HEK293T (cell line): ENCODE measurements around the gene TTC33.

Source experiments
- FOXA1 ChIP-seq: fragments of 450-650 bp; IDR thresholded peaks from 2 replicates; pipeline ENCODE4 v1.6.1; 2016; ENCODE audit warnings: mild to moderate bottlenecking
- FOXK2 ChIP-seq: fragments of 450-650 bp; IDR thresholded peaks from 2 replicates; pipeline ENCODE4 v1.6.1; 2016; ENCODE audit warnings: mild to moderate bottlenecking
- PKNOX1 ChIP-seq: fragments of 450-650 bp; IDR thresholded peaks from 2 replicates; pipeline ENCODE4 v1.6.1; 2016
- SUZ12 ChIP-seq: fragments of 450-650 bp; IDR thresholded peaks from 2 replicates; pipeline ENCODE4 v1.6.1; 2016; ENCODE audit warnings: mild to moderate bottlenecking
- TARDBP ChIP-seq: fragments of 450-650 bp; IDR thresholded peaks from 2 replicates; pipeline ENCODE4 v1.6.1; 2016

- no peak for TF ChIP-seq FOXA1
- TF ChIP-seq PKNOX1: no peak
- no peak for TF ChIP-seq TARDBP
- no peak for TF ChIP-seq FOXK2
- TF ChIP-seq SUZ12: no peak
These were observed 140.1 kb downstream of the TTC33 start for GRCh38 chr5:40615586-40616170.
